Neural cell (in vitro differentiated cells): Measurements from ENCODE around the gene ADARB2. TPM values are rescaled to one million over a fixed set of nuclear protein-coding genes. Genes with fewer than 3 reads are reported as not detected.
"Not testable (repeated sequence)": the region's sequence is repeated elsewhere in the genome, so short reads cannot be mapped to it uniquely, and the experiment has no call there.

ENCODE experiments used
- H2AFZ ChIP-seq: fragments of 200-600, 300-800 bp; sonication (generic), shearing (Covaris generic); 2 replicates; pipeline ENCODE4 v1.6.0; 2014; ENCODE audit warnings: low read depth, mild to moderate bottlenecking, antibody characterized with exemption, low read length, moderate library complexity
- H3F3A ChIP-seq: fragments of 200-600 bp; shearing (Covaris generic); 2 replicates; pipeline ENCODE4 v1.6.1; 2016; ENCODE audit warnings: mild to moderate bottlenecking, moderate library complexity, mixed read lengths, antibody characterized with exemption, low read length; ENCODE audit not compliant: insufficient read depth, poor library complexity, severe bottlenecking
- H3K27ac ChIP-seq: fragments of 200-600, 300-800 bp; sonication (generic), shearing (Covaris generic); 2 replicates; pipeline ENCODE4 v1.5.1; 2014; ENCODE audit warnings: mild to moderate bottlenecking, low read length, moderate library complexity
- H3K27me3 ChIP-seq: fragments of 300-800, 200-600 bp; sonication (generic), shearing (Covaris generic); 2 replicates; pipeline ENCODE4 v1.6.0; 2014; ENCODE audit warnings: mild to moderate bottlenecking, low read depth, low read length, moderate library complexity; ENCODE audit not compliant: insufficient read depth
- H3K36me3 ChIP-seq: fragments of 300-800, 200-600 bp; sonication (generic), shearing (Covaris generic); 2 replicates; pipeline ENCODE4 v1.5.1; 2014; ENCODE audit warnings: mild to moderate bottlenecking, antibody characterized with exemption, low read length, moderate library complexity; ENCODE audit not compliant: insufficient read depth
- H3K4me2 ChIP-seq: fragments of 300-800, 200-600 bp; sonication (generic), shearing (Covaris generic); 2 replicates; pipeline ENCODE4 v1.6.0; 2014; ENCODE audit warnings: mild to moderate bottlenecking, low read length
- H3K4me3 ChIP-seq: fragments of 300-800, 200-600 bp; sonication (generic), shearing (Covaris generic); 2 replicates; pipeline ENCODE4 v1.5.1; 2014; ENCODE audit warnings: mild to moderate bottlenecking, low read length, moderate library complexity
- H3K79me2 ChIP-seq: fragments of 200-600 bp; shearing (Covaris generic); replicated peaks from 2 replicates; pipeline ENCODE4 v1.6.0; 2014; ENCODE audit warnings: mild to moderate bottlenecking, low read length, moderate library complexity; ENCODE audit not compliant: insufficient read depth
- H3K9ac ChIP-seq: fragments of 300-800, 200-600 bp; sonication (generic), shearing (Covaris generic); 2 replicates; pipeline ENCODE4 v1.6.1; 2016; ENCODE audit warnings: mild to moderate bottlenecking, low read length, mixed read lengths
- H3K9me2 ChIP-seq: fragments of 200-600 bp; shearing (Covaris generic); 2 replicates; pipeline ENCODE4 v1.6.1; 2016; ENCODE audit warnings: mild to moderate bottlenecking, low read length, mixed read lengths; ENCODE audit not compliant: insufficient read depth
- H3K9me3 ChIP-seq: fragments of 200-600, 300-800 bp; sonication (generic), shearing (Covaris generic); 2 replicates; pipeline ENCODE4 v1.6.1; 2016; ENCODE audit warnings: mild to moderate bottlenecking, mixed run types, low read length, moderate library complexity, mixed read lengths
- H4K20me1 ChIP-seq: fragments of 200-600 bp; shearing (Covaris generic); 2 replicates; pipeline ENCODE4 v1.6.1; 2016; ENCODE audit warnings: mild to moderate bottlenecking, mixed run types; ENCODE audit not compliant: insufficient read depth
- CTCF ChIP-seq: fragments of 450-650 bp; IDR thresholded peaks from 2 replicates; pipeline ENCODE4 v1.5.1; 2014; ENCODE audit warnings: antibody characterized with exemption, mild to moderate bottlenecking, moderate library complexity; ENCODE audit not compliant: poor library complexity, severe bottlenecking
- EP300 ChIP-seq: fragments of 450-650 bp; conservative IDR thresholded peaks from 2 replicates; pipeline ENCODE4 v1.6.1; 2014; ENCODE audit warnings: antibody characterized with exemption, mild to moderate bottlenecking, moderate library complexity; ENCODE audit not compliant: poor library complexity, severe bottlenecking
- EZH2 ChIP-seq: fragments of 200-600, 300-800 bp; shearing (Covaris generic), sonication (generic); IDR thresholded peaks from 2 replicates; pipeline ENCODE4 v1.6.1; 2014; ENCODE audit warnings: antibody characterized with exemption, low read length, borderline replicate concordance, mild to moderate bottlenecking; ENCODE audit not compliant: insufficient read depth, poor library complexity, severe bottlenecking
- MXI1 ChIP-seq: fragments of 450-650 bp; conservative IDR thresholded peaks from 2 replicates; pipeline ENCODE4 v1.6.1; 2014; ENCODE audit warnings: antibody characterized with exemption, mild to moderate bottlenecking; ENCODE audit not compliant: poor library complexity, severe bottlenecking
- POLR2AphosphoS5 ChIP-seq: IDR thresholded peaks from 2 replicates; pipeline ENCODE4 v1.6.1; 2012
- RAD21 ChIP-seq: fragments of 450-650 bp; conservative IDR thresholded peaks from 2 replicates; pipeline ENCODE4 v1.6.1; 2014; ENCODE audit warnings: antibody characterized with exemption, mild to moderate bottlenecking, moderate library complexity
- REST ChIP-seq: IDR thresholded peaks from 2 replicates; pipeline ENCODE4 v1.6.1; 2012; ENCODE audit warnings: borderline replicate concordance
- SMC3 ChIP-seq: fragments of 450-650 bp; conservative IDR thresholded peaks from 2 replicates; pipeline ENCODE4 v1.6.1; 2014; ENCODE audit warnings: antibody characterized with exemption, mild to moderate bottlenecking, moderate library complexity; ENCODE audit not compliant: poor library complexity
- TAF1 ChIP-seq: IDR thresholded peaks from 2 replicates; pipeline ENCODE4 v1.6.1; 2012; ENCODE audit warnings: low read depth
- polyA plus RNA-seq: library from polyadenylated mRNA; depleted of rRNA; stranded (reverse); fragments of >200 nt; gene quantifications from 2 replicates; pipeline ENCODE4 v1.2.3, GENCODE V29; 2014

The ADARB2 gene
- polyA plus RNA-seq, 1 donor from 2014 or later, result 3.6 TPM

GRCh38 chr10:1431229-1431628, 306.1 kb downstream of the ADARB2 start:
- Histone ChIP-seq H3K36me3 (no peaks in the 10 kb centered on the region), H3K27me3 (no peaks in the 10 kb centered on the region), H3K4me2 (no peak overlapping the region), H3K4me3 (no peak overlapping the region), H3K79me2 (no peaks in the 10 kb centered on the region), H3K9me2 (no peaks in the 10 kb centered on the region), H2AFZ (no peak overlapping the region), H4K20me1 (no peaks in the 10 kb centered on the region), H3F3A (no peaks in the 10 kb centered on the region), H3K9ac (no peak overlapping the region), H3K27ac (no peak overlapping the region), H3K9me3 (no peaks in the 10 kb centered on the region)
- TF ChIP-seq TAF1, result no peak
- no peak for TF ChIP-seq EP300
- no peak for TF ChIP-seq REST
- TF ChIP-seq MXI1, result no peak
- no peak for TF ChIP-seq SMC3
- no peak for TF ChIP-seq RAD21
- TF ChIP-seq CTCF, result no peak
- no peak for TF ChIP-seq POLR2AphosphoS5
- no peak for TF ChIP-seq EZH2

GRCh38 chr10:1427521-1428186, 309.7 kb downstream of the ADARB2 start:
- not testable (repeated sequence) for H3K27ac ChIP-seq, H3F3A ChIP-seq, H3K9me3 ChIP-seq, H3K9ac ChIP-seq, H3K4me2 ChIP-seq, H2AFZ ChIP-seq, H3K36me3 ChIP-seq, H3K9me2 ChIP-seq, H4K20me1 ChIP-seq, H3K79me2 ChIP-seq, H3K4me3 ChIP-seq, H3K27me3 ChIP-seq

DNA sequence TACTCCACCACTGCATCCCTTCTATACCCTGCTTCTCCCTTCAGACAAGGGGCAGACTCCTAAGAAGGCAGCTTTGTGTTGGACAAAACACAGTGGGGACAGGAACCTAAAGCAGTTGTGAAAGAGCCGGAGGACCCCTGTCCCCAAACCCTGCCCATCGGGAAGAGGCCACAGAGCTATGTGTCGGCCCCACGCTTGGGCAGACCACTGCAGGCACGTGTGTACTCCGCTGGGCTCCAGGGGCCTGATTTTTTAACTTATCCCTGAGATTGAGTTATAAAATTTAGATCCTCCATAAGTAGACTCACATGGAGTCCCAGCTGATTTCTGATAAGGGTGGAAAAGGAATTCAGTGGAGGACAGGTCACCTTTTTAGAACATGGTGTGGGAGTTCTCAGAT, 310.5 kb downstream of the ADARB2 start:
- Histone ChIP-seq H3K27ac (no peak overlapping the region), H3K4me3 (no peak overlapping the region), H2AFZ (no peak overlapping the region), H3F3A (no peaks in the 10 kb centered on the region), H3K27me3 (no peaks in the 10 kb centered on the region), H3K9ac (no peak overlapping the region), H4K20me1 (no peaks in the 10 kb centered on the region), H3K9me2 (no peaks in the 10 kb centered on the region), H3K4me2 (no peak overlapping the region), H3K9me3 (no peaks in the 10 kb centered on the region), H3K79me2 (no peaks in the 10 kb centered on the region), H3K36me3 (no peaks in the 10 kb centered on the region)
- TF ChIP-seq CTCF (no peak), TAF1 (no peak), EP300 (no peak), EZH2 (no peak), REST (no peak)
